GM19099 (cell line): Measurements from ENCODE around the gene KDM1B.

Experiments
- POLR2A ChIP-seq: IDR thresholded peaks from 3 replicates; pipeline ENCODE4 v1.6.1; 2011; ENCODE audit warnings: low read depth; ENCODE audit not compliant: insufficient read length; ENCODE audit errors: extremely low read depth

The KDM1B gene

DNA sequence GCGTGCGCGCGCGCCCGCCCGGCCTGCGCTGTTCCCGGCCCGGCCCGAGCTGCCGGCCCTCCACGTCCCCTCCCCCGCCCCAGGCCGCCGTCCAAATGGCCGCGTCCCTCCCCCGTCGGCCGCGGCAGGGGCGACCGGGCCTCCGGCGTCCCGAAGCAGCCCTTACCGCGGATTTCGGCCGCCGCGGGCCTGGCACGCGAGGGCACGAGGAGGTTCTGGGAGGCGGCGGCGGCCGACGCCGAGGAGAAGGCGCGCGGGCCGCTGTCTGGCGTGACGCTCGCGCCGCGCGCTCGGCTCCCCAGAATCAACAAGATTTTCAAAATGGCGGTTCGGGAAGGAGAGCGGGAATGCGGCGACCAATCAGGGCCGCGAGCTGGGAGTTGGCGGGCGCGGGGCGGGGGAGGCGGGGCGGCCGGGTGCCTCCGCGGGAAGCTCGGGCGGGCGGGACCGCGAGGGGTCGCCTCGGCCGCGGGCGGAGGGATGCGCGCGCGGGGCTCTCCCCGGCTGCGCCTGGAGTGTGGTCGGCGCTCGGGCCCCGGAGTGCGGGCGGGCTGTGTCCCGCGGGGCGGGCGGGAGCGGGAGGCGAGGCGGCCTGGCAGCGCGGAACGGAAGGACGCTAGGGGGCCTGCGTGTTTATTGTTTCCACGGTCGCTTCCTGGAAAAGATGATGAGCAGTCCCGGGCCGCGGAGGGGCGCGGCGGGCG is 109.1 kb downstream of the KDM1B start, which contains the start of gene DEK:
Gene DEK, minus strand, starts transcription at position 312 of the 704 bp plus-strand sequence. CDS start 543 bp downstream, outside the sequence.
- TF ChIP-seq POLR2A: peak; percentile 59

DNA sequence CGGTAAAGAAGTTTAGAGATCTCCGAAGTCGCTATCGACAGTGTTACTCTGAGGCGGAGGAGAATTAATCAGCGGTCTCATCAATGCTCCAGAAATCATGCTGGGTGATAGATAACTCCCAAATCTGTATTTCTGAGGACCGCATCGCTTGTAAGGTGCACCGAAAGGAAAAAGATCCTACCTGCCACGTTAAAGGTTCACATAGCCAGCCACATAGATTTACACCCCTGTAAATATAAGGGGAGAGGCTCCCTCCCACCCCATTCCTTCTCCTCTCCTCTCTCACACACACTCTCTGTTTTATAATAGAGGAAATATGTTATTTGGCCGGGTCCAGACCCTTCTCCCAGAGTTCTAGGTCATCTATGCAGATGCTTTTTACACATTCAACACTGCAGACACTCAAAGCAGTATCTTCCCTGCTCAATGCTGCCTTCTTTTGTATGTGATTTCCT is 109.7 kb downstream of the KDM1B start:
- no peak for TF ChIP-seq POLR2A

DNA sequence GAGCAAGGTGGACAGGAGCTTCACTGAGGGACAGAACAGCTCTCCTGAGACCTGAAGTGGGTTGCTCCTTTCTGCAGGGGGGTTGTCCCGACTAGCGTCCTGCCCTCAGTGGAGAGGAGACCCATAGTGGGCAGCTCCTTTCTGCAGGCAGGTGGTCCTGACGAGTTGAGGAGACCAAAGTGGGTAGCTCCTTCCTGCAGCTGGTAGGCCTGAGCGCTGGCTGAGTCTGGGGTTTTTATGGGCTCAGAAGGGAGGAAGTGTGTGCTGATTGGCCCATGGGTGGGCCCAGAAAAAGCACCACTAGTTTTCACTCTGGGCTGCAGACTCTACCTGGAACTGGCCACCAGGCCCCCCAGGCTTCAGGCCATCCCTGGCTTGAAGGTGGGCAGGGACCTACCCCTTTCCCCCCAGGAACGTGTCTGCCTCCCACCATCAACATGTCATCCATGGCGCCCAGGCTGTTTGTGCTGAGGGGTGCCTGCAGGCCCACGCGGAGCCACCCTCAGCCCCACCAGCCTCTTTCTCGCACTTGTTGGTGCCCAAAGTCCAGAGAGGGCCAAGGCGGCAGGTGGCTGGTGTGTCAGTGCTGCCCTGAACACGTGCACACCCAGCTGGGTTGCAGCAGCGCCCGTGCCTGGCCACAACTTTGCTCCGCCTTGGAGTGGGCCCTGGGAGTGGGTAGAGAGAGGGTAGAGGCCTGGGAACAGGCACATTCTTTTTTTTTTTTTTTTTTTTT is 110.7 kb downstream of the KDM1B start:
- TF ChIP-seq POLR2A: no peak

DNA sequence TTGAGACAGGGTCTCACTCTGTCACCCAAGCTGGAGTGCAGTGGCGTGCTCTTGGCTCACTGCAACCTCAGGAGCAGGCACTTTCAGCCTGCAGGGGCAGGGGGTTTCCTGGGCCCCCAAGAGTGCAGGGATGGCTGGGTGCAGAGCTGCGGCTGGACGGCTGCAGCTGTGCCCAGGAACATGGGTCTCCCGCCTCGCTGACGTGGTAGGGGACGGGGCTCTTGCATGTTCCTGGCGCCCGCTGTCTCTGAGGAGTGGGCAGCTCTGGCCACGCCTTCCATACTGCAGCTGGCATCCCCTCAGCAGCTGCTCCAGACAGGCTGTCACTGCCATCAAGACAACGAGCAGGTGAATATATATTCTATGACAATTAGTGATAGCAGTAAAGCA is 111.3 kb downstream of the KDM1B start:
- no peak for TF ChIP-seq POLR2A

DNA sequence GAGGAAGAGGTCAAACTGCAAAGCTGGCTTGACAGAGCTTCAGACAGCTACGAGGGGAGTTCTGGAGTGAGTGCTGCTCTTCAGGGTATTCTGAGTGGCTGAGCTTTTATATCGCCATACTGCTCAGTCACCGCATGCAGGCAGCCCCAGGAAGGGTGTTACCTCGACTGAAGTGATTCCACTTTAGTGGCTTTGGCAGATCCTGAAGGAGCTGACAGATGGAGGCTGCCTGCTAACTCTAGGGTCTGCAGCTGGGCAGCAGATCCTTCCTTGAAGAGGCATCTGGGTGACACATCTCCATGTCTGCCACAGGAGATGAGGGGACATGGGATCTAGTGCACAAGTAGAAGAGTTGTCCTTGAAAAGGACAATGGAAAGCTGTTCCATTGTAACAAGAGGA is 112.8 kb downstream of the KDM1B start:
- TF ChIP-seq POLR2A: no peak

DNA sequence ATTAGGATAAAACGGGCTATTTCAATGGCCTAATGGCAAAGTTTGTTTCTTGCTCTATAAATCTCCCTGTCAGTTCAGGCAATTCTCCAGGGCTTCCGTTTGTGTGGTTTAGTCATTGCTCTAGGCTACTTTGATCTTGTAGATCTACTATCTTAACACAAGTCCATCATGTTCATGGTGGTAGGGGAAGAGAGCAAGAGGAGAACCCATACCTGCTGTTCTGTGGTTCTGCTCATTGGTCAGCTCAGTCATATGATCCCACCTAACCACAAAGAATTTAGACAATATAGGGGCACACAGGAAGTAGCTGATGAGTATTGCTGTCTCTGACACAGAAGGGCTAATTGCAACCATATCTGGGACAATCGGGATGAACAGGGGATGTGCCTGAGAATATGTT is 114.0 kb downstream of the KDM1B start:
- TF ChIP-seq POLR2A: no peak

DNA sequence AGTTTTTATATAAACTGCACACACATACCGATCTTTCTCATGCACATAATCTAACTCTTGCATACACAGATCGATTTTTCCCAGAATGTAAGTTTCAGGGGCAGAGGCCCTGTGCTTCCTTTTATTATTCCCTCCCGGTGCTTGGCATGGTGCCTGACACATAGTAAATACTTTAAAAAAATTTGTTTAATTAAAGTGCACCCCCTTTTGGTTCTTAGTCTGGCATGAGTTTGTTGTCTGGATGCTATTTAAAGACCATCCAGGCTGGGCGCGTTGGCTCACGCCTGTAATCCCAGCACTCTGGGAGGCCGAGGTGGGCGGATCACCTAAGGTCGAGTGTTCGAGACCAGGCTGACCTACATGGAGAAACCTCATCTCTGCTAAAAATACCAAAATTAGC is 114.5 kb downstream of the KDM1B start:
- no peak for TF ChIP-seq POLR2A

DNA sequence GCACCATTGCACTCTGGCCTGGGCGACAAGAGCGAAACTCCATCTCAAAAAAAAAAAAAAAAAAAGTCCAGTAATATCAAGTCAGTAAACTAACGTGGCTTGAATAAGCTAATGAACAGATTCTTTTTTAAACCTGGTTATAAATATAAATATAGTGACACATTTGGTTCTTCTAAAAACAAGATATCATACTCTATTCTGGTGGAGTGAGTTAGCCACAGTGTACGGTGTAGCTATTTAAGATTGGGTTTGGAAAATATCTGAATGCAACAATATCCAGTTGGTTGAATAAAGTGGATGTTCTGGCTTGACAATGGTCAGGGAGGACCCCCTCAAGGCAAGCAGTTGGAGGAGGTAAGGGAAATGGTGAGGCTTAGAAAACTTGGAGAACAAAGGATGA is 115.0 kb downstream of the KDM1B start:
- TF ChIP-seq POLR2A: no peak
